NK-92 (cell line): ENCODE data around the gene MEGF6.

ENCODE experiments used
- DNase-seq: peaks from one replicate; lab custom pipeline; 2025; ENCODE audit not compliant: unreplicated experiment; lab: John Stamatoyannopoulos, UW

Gene MEGF6

DNA sequence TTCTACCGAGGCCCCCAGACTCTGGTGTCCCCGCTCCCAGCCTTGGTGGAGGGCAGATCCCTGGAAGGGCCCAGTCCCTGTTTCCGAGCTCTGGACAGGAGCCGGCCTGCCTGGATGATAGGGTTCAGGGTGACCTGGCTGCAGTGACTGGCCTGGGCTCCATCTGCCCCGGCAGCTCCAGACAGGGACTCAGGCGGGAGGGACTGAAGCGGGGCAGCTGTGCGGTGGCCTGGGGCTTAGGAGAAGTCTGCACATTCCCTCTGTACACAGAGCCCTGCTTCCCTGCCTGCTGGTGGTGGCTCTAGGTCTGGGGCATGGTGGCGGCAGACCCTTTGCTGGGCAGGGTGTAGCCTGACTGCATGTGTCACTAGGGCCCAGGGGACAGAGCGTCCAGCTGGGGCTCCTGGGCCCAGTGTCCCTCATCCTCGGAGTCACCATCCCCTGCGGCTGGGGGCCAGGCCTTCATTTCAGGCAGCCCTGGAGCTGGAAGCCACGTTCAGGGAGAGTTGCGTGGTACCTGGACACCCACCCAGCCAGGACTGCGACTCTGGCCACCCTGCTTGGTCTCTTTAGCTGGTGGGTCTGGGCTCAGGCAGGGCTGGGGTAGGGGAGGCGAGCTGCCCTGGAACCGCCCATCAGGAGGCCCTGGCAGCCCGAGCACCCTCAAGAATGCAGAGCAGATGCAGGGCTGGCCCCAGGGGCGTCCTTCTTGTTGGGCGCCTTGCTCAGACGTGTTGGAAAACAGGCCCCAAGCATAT lies 147.2 kb downstream of the MEGF6 start:
- no peak for DNase-seq

DNA sequence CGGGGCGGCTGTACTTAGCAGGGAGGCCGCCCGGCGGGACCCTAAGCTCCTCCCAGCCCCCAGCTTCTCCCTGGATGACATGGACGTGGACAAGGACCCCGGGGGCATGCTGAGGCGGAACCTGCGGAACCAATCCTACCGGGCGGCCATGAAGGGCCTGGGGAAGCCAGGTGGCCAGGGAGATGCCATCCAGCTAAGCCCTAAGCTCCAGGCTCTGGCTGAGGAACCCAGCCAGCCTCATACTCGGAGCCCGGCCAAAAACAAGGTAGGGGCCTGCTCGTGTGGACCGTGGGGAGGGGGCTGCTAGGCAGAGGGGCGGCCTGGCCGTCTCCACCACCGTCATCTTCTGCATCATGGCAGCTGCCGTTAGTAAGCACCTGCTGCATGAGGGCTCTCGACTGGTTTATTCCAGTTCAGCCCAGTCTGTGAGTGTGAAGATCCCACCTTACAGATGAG lies 147.9 kb downstream of the MEGF6 start:
- no peak for DNase-seq

DNA sequence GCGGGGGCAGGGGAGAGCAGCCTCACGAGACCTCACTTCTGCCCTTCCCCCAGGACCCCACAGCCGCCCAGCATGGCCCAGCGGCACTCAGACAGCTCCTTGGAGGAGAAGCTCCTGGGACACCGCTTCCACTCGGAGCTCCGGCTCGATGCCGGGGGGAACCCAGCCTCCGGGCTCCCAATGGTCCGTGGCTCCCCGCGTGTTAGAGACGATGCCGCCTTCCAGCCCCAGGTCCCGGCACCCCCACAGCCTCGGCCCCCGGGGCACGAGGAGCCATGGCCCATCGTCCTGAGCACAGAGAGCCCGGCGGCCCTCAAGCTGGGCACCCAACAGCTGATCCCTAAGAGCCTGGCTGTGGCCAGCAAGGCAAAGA lies 148.3 kb downstream of the MEGF6 start:
- DNase-seq, result no peak

DNA sequence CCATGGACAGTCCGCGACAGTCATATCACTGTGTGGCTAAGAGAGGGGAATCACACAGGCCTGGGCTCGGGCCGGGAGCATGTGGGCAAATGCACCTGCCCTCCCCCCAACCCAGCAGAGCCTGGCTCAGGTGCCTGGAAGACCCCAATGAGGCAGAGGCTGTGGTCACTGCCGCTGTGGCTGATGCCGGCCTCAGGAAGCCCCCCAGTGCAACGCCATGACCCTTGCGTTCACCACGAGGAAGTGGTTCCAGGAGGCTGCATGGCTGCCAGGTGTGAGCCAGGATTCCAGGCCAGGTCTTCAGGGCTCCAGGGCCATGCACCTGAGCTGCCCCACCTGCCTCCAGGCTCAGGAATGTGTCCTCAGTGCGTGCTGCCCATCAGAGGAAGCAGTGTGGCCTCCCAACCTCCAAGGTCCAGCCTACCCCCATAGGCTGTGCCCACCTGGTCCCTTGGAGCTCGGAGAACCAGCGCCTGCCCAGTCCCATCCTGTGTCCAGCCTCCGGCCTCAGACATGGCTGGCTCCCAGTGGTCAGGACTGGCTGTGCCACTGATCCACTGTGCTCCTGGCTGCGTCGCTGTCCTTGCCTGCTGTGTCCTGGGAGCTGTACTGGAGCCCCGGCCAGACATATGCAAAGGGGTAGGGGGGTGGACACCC lies 148.8 kb downstream of the MEGF6 start:
- DNase-seq, result no peak

DNA sequence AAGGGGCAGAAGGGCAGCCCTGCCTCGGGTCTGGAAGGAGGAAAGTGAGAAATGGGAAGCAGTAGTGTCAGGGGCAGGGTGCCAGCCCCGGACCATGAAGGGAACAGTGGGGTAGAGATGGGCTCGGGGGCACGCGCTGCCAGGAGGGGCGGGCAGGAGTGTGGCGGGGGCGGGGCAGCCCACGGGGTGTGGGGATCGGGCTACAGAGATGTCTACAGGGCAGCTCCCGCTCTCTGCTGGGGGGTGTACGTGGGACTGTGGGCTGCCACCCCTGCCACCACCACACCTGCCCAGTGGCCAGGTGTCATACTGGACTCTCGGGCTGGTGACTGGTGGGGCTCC lies 149.4 kb downstream of the MEGF6 start:
- no peak for DNase-seq

DNA sequence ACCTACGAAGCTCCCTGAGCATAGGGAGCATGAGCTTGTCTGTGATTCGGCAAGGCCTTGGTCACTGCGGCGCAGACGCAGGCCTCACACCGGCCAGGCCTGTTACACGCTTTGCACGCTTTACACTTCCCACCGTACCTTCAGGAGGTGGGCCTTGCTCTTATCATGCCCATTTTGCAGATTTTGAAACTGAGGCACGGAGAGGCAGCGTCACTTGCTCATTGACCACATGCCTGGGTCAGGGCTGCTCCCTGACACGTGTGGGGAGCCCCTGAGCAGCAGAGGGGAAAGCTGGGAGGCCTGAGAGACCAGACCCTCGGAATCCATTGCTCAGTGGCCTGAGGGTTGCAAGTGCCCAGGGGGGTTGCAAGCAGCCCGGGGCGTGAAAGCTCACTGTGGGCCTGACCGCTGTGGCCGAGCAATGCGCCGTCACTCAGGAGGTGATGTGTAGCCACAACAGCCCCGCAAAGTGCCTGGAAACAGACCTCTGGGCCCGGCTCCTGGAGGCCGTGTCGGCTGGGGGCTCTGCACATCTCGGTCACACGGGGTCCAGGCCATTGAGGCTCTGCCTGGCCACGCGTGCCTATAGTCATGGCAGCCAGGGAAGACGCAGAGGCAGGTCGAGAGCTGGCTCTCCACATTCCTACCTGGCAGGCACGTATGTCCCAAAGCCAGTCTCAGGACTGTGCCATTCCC lies 149.9 kb downstream of the MEGF6 start:
- no peak for DNase-seq

DNA sequence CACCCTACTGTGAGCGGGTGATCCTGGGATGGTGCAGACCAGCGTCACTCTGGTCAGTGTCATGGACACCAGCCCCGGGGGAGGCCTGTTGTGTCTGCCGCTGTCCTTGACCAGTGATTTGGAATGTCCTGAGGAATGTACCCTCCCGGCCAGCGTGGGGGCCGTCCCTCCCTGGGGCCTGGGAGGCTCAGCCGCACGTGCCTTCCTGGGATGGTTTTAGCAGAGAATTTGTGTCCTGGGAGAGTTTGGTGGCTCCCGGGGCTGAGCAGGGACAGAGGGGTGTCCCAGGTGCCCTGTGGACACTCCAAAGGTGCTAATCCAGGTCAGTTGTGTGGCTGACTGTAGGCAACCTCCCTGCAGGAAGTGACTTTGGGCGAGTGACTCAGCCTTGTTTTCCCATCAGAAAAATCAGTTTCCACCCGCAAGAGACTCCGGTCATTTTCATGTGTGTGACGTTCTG lies 150.6 kb downstream of the MEGF6 start:
- DNase-seq, result no peak

DNA sequence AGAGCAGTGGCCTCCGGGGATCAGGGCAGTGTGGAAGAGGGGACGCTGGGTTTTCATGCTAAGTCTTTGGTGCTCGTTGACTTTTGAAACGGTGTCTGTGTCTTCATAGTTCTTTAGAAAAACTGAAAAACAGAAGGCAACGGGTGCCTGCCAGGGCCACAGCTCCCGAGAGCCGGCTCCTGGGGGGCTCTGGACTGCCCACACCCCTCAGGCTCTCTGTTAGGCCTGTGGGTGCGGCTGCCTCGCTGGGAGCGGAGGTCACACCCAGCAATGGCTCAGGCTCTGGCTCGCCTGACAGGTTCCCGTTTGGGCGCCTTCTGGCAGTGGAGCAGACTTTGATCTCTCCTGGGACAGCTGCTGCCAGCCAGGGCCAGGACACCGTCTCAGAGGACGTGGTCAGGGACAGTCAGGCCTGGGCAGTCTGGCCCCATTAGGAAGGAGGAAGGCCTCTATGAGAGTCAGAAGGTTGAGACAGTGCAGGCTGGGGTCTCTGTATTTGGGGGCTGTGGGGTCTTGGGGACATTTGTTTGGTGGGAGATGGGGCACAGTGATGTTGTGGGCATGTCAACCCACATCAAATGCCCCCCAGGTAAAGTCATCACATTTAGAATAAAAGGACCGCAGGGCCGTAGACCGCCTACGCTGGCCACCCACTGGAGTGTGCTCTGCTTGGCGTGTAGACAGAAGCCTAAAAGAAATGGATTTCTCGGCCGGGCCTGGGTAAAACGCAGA lies 151.2 kb downstream of the MEGF6 start:
- DNase-seq, result no peak

DNA sequence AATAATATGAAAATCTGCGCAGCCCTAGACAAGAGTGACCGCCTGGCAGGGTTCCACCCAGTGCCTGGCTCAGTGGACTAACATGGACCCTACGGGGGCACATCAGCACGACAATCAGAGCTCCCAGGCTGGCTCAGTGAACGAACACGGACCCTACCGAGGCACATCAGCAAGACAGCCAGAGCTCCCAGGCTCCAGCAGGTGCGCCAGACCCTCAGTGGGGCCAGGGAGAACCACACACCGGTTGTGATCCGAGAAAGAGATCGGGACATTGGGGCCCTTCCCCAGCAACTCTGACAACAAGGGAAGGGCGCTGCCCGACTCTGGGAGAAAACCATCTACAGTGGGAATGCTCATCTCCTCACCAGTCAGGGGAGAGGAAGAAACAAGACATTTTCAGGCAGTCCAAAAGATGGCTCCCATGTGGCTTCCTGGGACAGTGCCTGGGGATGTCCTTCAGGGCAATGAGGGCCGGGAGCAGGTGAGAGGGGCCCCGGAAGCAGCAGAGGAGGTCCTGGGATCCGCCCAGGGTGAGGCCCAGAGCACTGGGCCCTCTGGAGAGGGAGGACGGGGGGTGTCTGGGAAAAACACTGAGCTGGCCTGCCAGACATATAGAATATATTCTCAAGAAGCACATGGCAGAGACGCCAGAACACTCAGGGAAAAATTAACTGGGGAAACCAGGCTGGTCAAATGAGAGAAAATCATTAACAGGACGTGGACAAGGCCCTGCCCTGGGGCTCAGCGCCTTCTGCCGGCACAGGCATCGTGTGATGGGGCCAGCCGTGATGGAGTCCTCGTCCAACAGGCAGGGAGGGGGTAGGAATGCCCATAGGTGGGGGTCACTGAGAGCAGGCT lies 152.0 kb downstream of the MEGF6 start:
- no peak for DNase-seq

DNA sequence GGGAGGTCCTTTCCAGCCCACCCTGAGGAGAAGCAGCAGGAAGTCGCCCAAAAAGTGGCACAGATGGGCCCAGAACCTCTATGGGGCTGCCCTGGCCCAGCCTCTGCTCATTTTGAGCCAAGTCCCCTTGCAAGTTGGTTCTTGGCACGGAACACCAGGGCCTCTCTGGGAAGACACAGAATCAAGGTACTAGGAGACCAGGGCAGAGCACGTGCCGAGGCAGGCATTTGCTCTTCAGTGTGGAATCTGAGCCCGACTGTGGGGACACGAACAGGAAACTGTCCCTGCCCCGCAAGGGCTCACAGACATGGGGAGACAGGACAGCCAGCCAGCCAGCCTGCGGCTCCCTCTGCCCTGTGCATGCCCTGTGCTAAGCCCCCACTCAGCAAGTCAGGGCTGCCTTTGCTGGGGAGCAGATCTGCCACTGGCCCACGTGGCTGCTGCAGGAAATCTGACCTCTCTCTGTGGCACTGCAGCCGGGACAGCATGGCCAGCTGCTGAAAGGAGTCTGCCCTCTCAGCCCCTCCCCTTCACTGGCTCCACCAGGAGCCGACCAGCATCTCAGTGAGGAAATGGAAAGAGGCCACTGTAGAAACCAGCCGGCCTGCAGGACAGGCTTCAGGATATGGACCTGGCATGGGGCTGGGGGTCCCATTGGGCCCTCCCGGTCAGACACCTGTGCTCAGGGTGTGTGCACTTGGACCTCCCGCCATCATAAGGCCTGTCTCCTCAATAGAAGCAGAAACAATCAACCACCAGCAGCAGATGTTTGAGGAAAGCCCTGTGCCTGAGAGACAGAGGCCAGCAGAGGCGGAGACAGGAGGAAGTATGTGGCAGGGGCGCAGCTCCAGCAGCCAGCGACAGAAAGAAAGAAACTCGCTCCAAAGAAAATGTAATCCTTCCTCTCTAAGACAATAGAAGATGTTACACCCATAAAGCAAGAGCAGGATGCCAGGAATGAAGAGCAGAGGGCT lies 153.1 kb downstream of the MEGF6 start:
- DNase-seq, result no peak

DNA sequence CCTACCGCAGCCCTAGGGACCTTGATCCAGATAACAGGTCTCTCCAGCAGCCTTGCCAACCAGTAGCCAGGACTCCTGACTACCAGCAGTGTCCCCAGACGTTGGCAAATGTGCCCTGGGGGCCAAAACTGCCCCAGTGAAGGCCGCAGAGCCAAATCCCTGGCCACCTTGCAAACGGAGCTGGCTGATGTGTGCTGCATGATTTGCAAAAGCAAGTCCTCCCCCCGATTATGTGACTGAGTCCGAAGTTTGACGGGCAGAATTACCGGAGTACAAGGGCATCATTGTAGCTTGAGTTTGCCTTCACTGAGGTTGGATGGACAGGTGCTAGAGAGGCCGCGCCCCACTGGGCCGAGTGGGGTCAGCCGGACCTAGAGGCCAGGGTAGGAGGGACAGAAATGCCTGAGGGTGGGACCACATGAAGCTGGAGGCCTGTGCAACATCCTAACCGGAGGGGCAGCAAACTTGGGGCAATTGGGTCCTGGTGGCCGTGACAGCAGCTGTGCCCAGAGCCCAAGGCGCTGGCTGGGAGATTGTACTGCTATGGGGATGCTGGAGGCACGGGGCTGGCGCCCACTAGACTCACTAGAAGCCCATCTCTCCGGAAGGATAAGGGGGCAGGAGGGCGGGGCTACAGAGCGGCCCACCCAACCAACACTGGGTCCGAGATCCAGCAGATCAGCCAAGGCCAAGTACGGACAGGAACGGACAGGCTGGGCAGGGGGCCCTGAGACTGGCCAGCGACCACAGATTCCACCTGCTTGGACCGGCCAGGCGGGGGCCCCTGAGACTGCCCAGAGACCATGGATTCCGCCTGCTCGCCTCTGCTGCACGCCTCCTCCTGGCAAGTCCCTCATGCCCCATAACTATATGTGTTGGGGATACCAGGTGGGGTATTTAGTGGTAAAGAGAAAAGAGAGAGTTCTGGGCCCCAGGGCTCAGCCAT lies 154.1 kb downstream of the MEGF6 start:
- DNase-seq, result no peak

DNA sequence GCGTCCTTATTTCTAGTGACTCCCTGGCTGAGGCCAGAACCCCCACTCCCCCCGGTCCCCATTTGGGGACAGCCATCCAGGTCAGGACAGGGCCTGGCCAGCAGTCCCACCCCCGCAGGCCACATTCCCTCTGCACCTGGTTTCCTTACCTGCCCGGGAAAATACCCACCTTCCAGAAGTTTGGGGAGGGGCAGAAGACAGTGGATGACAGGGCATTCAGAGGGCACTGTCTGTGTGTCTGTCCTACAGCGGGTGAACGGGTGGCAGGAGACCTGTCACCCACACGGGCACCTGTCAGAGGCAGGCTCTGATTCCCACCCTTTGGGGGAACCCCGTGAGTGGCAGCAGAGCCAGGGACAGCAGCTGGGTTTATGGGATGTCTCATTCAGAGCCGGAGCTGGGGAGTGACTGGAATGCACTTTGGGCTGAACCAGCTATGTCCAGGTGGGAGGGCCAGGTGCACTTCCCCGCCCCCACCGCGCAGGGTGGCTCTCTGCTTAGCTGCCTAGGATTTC lies 154.8 kb downstream of the MEGF6 start:
- DNase-seq, result no peak

DNA sequence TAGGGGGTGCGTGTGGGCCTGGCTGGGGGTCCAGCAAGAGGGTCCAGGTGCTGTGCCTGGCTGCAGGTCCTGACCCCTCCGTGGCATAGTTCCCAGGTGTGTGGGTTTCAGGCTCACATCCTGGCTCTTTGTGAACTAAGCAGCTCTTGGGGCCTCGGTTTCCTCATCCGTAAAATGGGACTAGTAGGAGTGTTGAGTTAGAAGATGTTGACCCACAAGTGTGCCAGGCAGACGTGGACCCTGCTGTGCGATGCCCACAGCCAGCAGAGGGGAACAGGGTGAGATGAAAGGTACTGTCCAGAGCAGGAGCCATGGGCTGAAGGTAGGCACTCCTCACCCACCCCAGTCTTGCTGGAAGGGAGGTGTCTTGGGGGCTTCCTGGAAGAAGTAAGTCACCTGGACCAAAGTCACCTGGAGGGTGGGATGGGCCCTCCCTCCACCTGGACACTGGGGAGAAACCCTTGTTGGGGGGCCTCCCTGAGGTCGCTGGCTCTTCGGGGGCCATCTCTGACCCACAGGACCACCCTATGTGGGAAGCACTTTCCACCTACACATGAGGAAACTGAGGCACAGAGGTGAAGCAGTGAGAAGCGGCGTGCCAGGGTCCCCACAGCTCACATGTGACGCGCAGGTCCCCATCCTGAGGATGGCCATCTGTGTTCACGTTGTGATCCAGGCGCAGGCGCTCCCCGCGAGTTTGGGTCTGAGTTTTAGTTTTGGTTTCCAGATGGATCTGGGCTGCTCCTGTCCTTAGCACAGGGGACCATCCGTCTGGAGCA lies 155.4 kb downstream of the MEGF6 start:
- DNase-seq, result no peak

DNA sequence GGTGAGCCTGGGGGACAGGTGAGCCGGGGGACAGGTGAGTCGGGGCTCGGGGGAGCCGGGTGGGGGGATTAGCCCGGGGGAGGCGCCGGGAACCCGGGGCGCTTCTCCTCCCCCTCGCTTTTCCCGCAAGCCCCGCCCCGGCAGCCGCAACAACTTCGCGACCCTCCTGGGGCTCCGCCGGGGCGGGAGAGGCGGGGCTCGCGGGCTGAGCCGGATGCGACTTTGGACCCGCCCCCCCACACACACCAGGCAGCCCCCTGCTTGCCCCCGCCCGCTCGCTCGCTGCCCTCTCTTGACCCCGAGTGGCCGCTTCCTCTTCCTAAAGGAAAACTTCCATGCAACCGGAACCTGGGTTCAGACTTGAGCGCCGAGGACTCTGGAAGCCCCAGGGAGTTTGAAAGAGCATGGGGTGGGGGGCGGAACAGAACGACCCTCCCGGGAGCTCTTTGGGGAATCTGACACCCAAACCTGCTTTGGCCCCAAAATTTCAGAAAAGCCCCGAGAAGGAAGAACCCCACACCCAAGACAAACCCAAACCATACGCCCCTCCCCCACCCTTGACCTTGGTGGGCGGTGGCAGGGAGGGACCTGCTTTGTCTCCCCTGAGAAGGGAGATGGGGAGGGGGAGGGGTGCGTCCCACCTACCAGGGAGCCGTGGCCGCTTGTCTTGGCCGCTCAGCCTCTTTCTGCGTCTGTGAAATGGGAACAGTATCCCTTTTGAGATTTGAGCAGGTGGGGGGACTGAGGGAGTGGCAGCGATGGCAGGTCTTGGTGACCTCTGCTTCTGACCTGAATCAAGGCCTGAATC lies 156.3 kb downstream of the MEGF6 start:
- no peak for DNase-seq

DNA sequence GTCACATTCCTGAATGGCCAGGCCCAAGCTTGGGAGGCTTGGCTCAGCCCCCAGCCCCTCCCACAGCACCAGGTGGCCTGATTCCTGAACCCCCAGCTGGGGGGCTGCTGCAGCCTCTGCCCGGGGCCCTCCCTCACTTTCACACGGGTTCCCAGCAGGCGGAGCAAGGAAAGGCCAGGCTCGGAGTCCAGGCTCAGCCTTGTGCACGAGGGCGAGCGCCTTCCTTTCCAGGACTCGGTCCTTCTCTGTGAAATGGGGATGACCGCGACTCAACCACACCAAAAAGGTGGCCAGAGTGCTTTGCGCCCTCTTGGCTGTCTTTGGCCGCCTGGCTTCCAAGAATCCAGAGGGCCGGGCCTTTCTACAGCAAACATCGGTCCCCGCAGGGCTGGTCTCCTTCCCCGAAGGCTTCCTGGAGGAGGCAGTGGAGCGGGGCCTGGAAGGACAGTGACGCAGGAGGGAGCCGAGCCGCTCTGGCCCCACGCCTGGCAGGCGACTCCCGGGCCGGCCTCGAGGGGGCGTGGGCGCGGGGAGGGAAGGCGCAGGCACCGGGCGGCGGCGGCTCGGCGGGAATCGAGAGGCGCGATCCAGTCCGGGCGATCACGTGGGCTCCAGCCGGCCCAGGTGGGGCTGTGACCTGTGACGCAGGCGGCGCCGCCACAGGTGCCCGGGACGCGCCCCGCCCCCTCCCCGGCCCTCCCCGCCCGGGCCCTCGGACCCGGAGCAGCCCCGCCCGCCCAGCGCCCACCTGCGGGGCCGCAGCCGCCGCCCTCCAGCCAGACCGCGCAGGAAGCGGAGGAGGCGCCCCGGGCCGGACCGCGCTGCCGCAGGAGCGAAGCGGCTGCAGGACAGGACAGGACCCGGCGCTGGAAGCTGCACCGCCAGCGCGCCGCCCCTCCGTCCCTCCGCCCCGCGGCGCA lies 157.2 kb downstream of the MEGF6 start, which contains the start of gene ARHGEF16:
TSS of gene ARHGEF16 (plus strand) at position 775 of the 920 bp plus-strand sequence. CDS start 8,420 bp downstream, outside the sequence.
- no peak for DNase-seq
